Stimulated activated CD4-positive, alpha-beta T cell treated with anti-CD3 and anti-CD28 coated beads, Interleukin-1b, Interleukin-23, amount 100 ng/mL, for 4 hours (primary cell): ENCODE results near the gene CCDC6.
"Not testable (repeated sequence)": the region's sequence is repeated elsewhere in the genome, so short reads cannot be mapped to it uniquely, and the experiment has no call there.

ENCODE experiments used
- DNase-seq, 2 donors: peaks; one replicate each; pipeline ENCODE4 v3.0.0-alpha.2; 2020; ENCODE audit warnings: low read depth in 2 of 2

The CCDC6 gene

GRCh38 chr10:59809644-59809974 lies 96.7 kb downstream of the CCDC6 start:
- no peak for DNase-seq

GRCh38 chr10:59808896-59809643 lies 97.3 kb downstream of the CCDC6 start:
- DNase-seq = peak; percentile 36 to 68

GRCh38 chr10:59807629-59808620 lies 98.4 kb downstream of the CCDC6 start:
- DNase-seq = no peak

- DNase-seq = no peak
These were observed 101.3 kb downstream of the CCDC6 start for GRCh38 chr10:59805014-59805413.

GRCh38 chr10:59804220-59804619 lies 102.1 kb downstream of the CCDC6 start:
- no peak for DNase-seq

- DNase-seq = no peak
These were observed 102.6 kb downstream of the CCDC6 start for GRCh38 chr10:59803714-59804113.

GRCh38 chr10:59801171-59801570 lies 105.2 kb downstream of the CCDC6 start:
- DNase-seq = no peak

- no peak for DNase-seq
These were observed 106.9 kb downstream of the CCDC6 start for GRCh38 chr10:59799421-59799820.

GRCh38 chr10:59793919-59794318 lies 112.4 kb downstream of the CCDC6 start:
- DNase-seq = no peak

- no peak for DNase-seq
These were observed 113.5 kb downstream of the CCDC6 start for GRCh38 chr10:59792812-59793211.

GRCh38 chr10:59791601-59792000 lies 114.8 kb downstream of the CCDC6 start:
- no peak for DNase-seq

- DNase-seq = not testable (repeated sequence)
These were observed 116.3 kb downstream of the CCDC6 start for GRCh38 chr10:59790080-59790479.

GRCh38 chr10:59788914-59789313 lies 117.4 kb downstream of the CCDC6 start:
- DNase-seq = not testable (repeated sequence)

- not testable (repeated sequence) for DNase-seq
These were observed 119.3 kb downstream of the CCDC6 start for GRCh38 chr10:59787032-59787431.

GRCh38 chr10:59785476-59785875 lies 120.9 kb downstream of the CCDC6 start:
- DNase-seq = not testable (repeated sequence)

GRCh38 chr10:59781511-59781910 lies 124.8 kb downstream of the CCDC6 start:
- no peak for DNase-seq

- DNase-seq = no peak
These were observed 126.4 kb downstream of the CCDC6 start for GRCh38 chr10:59779756-59780533.

GRCh38 chr10:59774451-59774850 lies 131.9 kb downstream of the CCDC6 start:
- no peak for DNase-seq

GRCh38 chr10:59773088-59773487 lies 133.3 kb downstream of the CCDC6 start:
- DNase-seq = no peak

- no peak for DNase-seq
These were observed 135.1 kb downstream of the CCDC6 start for GRCh38 chr10:59771162-59771807.

- DNase-seq = no peak
These were observed 135.7 kb downstream of the CCDC6 start for GRCh38 chr10:59770689-59771088.
